ENCODE measurements around the gene COL5A2.

DNA sequence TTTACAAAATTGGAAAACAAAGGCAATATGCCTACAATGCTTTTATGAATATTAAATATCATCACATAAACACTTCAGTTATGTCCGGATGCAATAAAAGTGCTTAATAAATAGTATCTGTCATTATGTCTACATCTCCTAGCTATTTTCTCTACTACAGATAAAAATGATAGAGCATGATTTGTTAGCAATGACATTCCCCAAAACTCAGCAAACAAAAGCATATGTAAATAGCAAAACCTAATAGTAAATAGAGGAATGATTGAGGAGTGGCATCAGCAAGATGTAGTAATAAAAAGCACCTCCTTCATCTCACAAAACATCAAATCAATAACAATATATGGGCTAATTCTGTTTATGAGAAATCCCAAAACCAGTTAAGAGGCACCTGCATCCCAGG lies 46.5 kb upstream of the COL5A2 start:
- TF ChIP-seq ZSCAN29 (IDR thresholded peaks at IDR 0.05) (no peak), CREB1 (IDR thresholded peaks at IDR 0.05) (no peak), CREB1 (CRISPR knock-in tag; IDR thresholded peaks at IDR 0.05) (no peak), PRPF4 (IDR thresholded peaks at IDR 0.05; ENCODE audit: insufficient read depth, low read depth, low read length, poor library complexity, severe bottlenecking) (no peak)
- TF ChIP-seq, protein P1, sequence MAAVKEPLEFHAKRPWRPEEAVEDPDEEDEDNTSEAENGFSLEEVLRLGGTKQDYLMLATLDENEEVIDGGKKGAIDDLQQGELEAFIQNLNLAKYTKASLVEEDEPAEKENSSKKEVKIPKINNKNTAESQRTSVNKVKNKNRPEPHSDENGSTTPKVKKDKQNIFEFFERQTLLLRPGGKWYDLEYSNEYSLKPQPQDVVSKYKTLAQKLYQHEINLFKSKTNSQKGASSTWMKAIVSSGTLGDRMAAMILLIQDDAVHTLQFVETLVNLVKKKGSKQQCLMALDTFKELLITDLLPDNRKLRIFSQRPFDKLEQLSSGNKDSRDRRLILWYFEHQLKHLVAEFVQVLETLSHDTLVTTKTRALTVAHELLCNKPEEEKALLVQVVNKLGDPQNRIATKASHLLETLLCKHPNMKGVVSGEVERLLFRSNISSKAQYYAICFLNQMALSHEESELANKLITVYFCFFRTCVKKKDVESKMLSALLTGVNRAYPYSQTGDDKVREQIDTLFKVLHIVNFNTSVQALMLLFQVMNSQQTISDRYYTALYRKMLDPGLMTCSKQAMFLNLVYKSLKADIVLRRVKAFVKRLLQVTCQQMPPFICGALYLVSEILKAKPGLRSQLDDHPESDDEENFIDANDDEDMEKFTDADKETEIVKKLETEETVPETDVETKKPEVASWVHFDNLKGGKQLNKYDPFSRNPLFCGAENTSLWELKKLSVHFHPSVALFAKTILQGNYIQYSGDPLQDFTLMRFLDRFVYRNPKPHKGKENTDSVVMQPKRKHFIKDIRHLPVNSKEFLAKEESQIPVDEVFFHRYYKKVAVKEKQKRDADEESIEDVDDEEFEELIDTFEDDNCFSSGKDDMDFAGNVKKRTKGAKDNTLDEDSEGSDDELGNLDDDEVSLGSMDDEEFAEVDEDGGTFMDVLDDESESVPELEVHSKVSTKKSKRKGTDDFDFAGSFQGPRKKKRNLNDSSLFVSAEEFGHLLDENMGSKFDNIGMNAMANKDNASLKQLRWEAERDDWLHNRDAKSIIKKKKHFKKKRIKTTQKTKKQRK (IDR thresholded peaks at IDR 0.05; ENCODE audit: borderline replicate concordance, low read depth, low read length), result no peak
